Activated CD8-positive, alpha-beta memory T cell treated with anti-CD3 and anti-CD28 coated beads for 24 hours (primary cell): ENCODE results near the gene RPS3.
A peak's percentile ranks its signal among the peaks of the same experiment; 100 is the strongest.

Experiments used
- DNase-seq: peaks from one replicate; pipeline ENCODE4 v3.0.0-alpha.2; 2020

The RPS3 gene

DNA sequence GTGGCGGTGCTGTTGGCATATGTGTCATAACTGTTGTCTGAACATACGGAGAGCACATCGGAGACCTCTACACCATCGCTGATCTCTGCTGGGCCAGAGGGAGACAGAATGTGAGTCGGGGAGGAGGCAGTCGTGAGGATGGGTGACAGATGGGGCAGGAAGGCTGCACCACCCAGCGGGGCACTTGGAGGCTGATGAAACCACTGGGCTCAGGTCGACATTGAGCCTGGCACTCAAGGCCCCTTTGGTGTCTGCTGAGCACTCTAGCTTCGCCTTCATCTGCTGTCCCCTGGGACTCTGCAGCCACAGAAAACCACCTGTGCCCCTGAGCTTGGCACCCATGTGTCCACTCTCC is 36.2 kb downstream of the RPS3 start:
- DNase-seq, result no peak

DNA sequence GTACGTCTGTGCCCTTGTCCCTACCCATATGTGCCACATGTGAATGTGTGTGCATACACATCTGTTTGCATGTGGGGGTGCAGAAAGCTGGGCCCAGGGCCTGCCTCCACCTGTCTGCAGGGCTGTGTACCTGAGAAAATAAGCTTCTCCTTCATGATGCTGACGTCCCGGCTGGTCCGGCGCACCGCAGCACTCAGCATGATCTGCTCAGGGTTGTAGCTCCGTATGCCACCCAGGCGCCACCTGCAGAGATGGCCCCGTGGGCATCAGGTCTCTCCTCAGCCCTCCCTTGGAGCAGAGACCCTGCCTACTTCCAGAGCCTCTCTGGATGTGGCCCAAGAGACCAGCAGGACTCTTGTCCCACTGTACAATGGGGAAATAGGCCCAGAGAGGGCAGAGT is 37.5 kb downstream of the RPS3 start:
- no peak for DNase-seq

DNA sequence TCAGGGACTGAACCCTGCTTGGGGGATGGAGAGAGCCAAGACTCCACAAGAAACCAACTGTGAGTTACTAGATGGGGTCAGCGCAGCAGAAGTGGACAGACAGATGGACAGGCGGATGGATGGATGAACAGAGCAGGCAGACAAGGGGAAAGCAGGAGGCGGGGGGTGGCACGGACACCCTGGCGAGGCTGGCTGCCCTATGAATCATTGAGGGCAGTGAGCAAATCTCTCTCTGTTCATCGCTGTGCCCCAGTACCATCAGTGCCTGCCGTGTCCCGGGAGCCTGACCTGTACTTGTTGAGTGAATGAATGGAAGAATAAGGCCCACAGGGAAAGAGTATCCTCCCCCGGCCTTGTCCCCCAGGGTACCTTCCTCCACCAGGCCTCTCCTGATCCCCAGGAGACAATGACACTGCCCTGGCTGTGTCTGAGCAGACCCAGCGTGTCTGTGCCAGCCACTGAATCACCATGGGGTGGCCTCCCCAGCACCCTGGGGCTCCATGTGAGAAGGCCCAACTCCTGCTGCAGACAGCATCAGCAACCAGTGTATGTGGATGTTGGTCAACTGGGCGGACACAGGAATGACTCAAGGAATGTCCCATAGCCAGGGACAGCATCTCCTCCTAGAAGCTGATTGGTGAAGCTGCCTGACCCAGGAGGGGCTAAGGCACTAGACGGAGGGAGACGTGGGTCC is 38.8 kb downstream of the RPS3 start:
- DNase-seq, result no peak

DNA sequence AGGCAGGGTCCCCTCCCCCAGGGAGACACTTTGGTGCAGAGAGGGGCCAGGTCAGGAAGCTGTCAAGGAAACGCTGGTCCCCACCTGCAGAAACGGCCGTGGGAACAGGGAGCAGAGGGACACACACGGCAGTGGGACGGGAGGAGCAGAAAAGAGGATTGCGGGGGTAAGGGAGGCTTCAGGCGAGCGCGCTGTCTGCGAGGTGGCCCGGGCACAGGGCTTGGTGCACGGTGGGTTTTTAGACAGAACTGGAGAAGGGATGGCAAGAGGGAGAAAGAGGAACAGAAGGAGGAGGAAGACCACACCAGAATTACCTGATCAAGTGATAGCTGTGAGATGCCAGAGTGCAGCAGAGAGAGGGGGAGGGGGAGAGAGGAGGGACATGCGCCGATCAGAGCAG is 39.7 kb downstream of the RPS3 start:
- DNase-seq, result no peak

DNA sequence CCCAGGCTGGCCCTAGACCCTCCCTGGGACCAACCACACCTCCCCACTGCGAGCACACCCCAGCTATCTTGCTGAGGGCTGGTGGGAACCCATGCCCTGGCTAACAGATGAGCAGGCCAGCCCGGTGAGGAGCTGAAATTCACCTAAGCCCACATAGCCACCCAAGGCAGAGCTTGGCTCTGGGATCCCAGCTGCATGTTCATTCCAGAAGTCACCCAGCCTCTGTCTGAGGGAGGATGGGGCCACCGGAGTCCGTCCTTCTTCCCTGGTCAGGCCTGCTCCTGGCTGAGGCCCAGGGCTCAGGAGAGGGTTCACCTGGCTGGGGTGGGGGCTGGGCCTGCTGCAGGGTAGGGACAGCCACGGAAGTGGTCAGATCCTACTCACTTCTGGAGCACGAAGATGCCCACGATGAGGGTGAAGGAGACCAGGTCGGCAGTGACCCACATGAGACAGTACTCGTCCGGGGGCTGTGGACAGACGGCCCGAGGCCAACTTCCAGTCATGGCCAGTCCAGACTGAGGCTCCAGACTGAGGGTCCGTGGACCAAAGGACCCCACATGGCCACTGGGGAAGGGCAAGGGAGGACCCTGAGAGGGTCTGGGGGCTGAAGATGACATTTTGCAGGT is 40.3 kb downstream of the RPS3 start:
- no peak for DNase-seq

DNA sequence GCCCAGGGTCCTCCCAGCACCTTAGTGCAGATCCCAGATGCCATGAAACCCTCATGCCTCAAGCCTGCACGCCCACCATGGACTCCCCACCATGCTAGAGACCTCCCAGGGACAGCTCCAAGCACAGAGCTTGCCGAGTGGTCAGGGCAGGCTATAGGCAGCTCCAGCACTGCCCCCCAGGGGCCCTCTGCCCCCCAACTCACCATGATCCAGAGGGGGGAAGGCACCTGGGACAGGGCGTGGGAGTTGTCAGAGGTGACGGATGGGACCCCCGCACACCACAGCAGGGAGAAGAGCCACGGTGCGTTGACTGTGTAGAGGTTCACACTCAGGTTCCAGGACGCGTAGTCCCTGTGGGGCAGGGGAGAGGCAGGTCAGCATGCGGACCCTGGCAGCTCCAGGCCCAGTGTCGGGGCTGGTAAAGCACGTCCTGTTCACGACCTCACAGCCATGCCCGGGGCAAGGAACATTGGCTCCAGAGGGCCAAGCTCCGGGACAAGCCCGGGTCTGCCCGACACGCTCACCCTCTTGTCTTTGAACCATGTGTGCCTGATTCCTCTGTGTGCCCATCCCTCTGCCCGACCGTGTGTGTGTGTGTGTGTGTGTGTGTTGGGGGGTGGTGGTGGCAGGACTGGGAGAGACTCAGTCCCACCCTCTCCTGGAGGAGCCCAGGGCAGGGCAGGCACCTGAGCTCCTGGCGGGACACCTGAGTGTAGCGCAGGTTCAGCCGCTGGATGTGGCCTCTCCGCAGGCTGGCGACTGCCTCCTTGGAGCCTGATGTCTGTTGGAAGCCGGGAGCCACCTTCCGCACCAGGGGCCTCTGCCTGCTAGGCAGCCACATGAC is 41.9 kb downstream of the RPS3 start:
- DNase-seq, result no peak

DNA sequence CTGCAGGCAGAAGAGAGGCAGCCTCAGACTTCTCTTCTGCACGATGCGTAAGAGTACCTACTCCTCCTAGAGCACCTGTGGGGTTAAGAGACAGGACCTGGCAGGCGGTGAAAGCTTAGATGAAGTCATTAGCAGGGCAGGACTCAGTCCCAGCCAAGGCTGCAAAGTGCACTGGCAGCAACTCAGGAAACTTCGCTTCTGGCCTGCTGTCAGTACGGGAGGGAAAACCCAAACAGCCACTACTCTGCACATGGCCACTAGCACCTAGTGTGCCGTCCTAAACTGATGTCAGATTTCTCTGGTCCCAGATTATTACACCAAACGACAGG is 42.5 kb downstream of the RPS3 start:
- DNase-seq, result no peak

DNA sequence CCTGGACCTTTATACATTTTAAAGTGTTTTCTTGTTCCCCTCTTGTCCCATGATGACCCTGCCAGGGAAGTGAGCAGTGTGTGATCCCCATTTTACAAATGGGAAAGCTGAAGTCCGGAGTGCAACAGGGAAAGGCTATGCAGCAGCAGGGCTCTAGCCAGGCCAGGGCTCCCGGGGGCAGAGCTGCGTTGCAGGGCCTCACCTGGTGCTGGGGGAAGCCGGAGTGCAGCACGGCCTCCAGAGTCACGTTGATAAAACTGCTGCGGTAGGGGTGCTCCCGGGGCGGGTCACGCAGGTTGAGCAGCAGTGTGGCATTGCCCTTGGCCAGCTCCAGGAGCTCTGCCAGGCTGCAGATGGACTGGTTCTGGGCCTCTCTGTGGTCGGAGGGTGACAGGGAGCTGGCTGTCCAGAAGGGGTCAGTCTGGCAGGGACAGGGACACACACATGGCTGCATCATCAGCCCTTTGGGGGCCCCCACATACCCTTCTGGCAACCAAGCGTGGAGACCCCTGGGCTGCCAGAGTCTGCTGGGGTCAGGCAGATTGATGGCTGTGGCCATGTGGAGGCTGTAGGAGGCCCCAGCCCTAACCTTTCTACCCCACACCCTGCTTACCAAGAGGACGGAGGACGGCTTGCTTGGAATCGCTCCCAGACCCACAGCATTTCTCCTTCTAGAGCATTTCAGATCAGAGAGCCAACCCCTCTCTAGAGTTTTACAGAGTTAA is 43.0 kb downstream of the RPS3 start:
- DNase-seq, result no peak

DNA sequence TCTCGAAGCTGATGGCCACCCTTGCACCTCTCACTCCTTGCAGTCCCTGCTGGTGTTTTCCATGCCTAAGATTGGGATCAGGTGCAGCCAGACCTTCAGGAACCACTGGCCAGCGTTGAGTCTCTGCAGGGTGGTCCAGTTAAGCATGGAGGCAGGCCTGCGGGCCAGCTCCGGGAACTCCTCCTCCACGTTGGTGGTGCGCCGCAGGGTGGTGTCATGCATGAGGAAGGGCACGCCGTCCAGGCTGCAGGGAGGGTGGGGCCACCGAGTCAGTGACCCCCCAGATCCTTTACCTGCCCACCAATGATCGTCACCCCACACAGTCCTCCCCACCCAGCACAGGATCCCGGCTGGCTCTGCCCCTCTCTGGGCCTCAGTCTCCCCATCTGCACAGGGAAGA is 43.7 kb downstream of the RPS3 start:
- DNase-seq, result no peak

DNA sequence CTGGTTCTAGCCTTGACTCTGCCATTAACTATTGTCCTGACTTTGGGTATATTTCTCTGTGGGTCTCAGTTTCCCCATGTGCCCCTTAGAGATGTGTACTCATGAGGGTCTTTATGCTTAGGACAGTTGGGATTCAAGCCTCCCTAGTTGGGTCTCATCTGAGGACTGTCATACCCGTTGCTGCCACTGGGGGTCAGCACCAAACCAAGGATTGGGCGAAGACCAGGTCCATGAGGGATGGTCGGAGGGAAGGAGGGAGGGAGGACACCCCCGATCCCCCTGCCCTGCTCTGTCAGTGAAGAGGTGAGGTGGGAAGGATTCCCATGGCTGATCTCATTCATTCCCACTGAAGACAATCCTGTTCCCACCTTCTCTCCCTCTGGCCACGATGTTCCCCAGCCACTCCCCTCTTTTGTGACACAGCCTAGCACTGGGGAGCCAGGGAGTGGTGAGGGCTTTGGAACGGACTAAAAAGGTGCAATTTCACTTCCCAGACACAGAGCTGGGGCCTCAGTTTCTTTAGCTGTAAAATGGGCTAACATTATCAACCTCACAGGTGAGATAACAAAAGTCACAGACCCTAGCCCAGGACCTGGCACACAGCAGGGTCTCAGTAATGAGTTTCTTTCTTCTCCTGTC is 46.1 kb downstream of the RPS3 start:
- DNase-seq, result peak; percentile 92

DNA sequence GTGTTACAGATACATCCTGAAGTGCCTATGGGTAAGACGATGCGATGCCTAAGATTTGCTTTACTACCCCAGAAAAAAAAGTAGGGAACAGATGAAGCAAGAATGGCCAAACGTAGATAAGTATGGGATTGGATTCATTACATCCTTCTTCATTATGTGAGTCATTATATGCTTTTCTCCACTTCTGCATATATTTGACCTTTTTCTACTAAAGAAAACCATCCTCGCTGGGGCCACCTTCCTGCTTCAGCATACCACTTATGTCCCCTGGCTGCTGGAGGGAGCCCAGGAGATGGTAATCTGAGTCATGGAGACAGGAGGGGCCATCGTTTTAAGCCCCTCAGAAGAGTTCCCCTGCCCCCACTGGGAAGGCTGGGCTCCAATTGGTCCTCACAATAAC is 48.1 kb downstream of the RPS3 start:
- no peak for DNase-seq

DNA sequence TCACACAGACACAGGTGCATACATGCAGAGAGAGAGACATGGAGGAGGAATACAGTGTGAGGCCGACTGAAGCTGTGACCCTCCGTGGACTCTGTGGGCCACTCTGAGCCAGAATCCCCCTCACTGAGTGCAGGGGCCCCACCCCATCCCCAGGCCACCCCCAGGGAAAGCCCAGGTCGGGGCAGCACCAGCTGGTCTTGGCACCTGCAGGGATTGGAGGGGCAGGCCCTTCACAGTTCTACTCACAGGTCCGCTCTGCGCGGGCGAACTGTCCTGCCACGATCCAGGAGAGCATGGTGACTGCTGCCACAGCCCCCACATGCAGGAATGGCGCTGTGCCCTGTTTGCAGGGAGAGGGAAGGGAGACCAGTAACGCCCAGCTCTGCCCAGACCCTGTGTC is 50.0 kb downstream of the RPS3 start:
- no peak for DNase-seq

DNA sequence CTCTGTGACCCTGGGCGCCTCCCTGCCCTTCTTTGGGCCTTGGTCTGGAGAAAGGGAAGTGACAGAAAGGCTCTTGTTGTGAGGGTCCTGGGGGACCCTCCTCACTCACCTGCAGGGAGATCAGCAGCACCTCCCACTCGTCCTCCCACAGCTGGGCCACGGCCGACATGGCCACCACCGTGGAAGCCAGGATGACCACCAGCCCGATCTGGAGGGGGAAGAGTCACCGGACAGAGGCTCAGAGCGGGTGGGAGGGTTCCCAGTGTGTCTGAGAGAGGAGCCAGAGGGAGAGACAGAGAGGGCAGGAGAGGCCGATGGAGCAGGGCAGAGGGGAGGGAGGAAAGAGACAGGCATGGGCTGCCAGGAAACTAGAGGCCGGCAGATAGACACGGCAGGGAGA is 50.5 kb downstream of the RPS3 start:
- no peak for DNase-seq

DNA sequence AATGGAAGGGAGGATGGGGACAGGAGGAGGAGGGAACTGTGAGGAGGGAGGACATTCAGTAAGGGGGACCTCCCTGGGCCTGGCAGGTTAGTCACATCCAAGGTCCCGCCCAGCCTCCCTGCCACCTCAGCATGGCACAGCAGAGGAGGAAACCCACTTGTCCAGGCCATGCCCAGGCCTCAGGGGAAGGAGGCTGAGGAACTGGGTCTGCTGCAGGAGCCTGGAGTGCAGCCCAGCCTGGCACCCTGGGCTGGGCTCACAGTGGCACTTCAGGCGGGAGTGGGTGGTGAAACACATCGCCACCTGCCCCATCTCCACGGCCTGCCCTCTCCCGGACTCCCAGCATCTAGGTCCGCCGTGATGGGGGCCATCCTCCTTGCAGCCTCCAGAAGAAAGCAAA is 50.9 kb downstream of the RPS3 start:
- DNase-seq, result no peak

DNA sequence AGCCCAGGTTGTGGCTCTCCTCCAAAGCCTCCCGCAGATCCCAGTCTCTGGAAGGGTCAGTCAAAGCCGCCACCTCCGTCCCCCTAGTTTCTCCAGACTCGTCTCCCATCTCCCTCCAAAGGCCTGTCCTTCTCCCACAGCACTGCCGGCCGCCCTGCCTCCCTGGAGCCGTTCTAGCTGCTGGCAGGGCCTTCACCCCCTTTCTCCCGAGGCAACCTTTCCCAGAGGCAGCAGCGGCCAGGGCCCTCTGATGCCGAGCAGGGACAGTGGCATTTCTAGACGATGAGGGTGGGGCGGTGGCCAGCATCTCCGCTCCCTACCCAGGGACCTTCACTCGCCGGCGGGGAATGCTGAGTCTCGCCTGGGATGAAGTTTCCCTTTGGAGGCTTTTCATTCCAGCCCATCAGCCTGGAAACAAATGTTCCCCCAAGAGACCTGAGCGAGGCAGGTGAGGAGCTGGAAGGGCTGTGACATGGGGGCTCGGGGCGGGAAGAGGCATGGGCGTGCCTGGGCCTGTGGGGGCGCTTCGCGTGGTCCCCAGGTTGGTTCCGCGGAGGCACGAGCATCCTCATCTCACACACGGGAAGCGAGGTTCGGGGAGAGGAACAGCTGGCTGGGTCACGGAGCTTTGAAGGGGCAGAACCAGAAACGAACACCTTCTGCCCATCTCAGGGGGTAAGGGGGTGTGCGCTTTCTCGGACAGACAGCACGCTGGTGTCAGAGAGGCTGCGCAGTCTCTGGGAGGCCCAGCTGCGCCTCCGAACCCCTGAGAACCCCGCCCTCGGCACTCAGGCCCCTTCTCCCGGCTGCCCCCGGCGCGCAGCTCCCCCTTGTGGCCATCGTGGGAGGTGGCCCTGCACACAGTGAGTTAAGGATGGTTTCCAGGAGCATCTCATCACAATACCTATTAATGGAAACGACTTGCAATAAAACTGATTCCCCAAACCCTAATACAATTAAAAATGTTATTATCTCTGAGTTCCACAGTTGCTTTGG is 51.8 kb downstream of the RPS3 start:
- peak; percentile 68 for DNase-seq

DNA sequence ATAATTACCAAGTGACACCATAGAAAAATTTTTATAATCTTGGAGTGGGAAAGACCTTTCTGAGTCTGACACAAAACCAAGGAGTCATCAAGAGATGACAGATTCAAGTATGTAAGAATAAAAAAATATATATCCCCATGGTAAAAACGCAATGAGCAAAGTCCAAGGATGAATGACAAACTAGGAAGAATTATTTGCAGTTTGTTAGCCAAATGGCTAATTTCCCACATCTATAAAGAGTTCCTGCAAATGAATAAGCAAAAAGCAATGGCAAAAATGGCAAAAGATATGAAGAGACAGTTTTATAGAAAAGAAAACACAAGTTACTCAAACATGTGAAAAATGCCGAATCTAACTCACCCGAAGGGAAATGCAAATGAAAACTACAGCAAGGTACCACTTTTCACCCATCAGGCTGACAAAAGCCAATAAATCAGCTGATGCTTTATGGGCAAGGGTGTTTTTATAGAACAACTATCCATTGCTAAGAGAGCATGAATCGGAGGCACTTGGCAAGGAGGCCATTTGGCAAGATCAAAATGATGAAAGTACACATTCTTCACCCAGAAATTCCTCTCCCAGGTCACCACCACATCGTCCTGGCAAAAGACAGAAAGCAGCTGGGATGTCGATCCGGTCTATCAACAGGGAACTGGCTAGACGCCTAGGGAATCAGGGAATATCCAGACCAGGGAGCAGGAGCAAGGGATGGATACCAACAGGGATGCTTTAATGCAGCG is 54.8 kb downstream of the RPS3 start:
- no peak for DNase-seq

DNA sequence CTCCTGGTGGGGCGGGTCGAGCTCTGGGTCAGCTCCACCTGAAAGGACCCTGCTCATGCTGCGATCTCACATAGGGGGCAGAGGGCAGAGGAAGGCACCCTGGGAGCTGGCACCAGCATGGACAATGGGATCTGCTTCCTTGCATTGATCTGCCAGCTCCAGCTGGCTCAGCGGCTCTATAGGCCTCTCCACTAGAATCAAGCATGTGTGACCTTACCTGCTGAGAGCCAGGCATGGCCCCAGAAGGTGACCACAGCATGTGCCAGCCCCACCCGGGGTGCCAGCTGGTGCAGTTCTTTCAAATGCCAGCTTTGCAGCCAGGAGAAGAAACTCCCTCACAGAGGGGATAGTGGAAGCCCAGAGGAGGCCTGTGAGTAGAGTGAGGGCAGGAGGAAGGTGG is 55.7 kb downstream of the RPS3 start:
- no peak for DNase-seq
